Vagina (tissue), 2 donors: Measurements from ENCODE around the gene DCC. TPM values are rescaled to one million over a fixed set of nuclear protein-coding genes. Genes with fewer than 3 reads are reported as not detected.
"Not testable (repeated sequence)": the region's sequence is repeated elsewhere in the genome, so short reads cannot be mapped to it uniquely, and the experiment has no call there.

Experiments used
- DNase-seq, 2 donors: peaks; one replicate each; pipeline ENCODE4 v3.0.0-alpha.2; 2017; ENCODE audit errors: extremely low spot score in 2 of 2
- H3K27ac ChIP-seq: fragments of 200-600 bp; sonication (generic); one replicate; pipeline ENCODE4 v1.5.1; 2019
- H3K27me3 ChIP-seq: fragments of 200-600 bp; sonication (generic); one replicate; pipeline ENCODE4 v1.5.1; 2019
- H3K36me3 ChIP-seq, 2 donors: fragments of 200-600 bp; sonication (generic); one replicate each; pipeline ENCODE4 v1.5.1; 2017 to 2019
- H3K4me1 ChIP-seq: fragments of 200-600 bp; sonication (generic); one replicate; pipeline ENCODE4 v1.5.1; 2019
- H3K4me3 ChIP-seq, 2 donors: fragments of 200-600 bp; sonication (generic); 1 replicate in 1 of 2; 2 replicates in 1 of 2; pipeline ENCODE4 v1.5.1; 2016 to 2019
- H3K9me3 ChIP-seq: fragments of 200-600 bp; sonication (generic); one replicate; pipeline ENCODE4 v1.5.1; 2019
- CTCF ChIP-seq, 3 experiments: fragments of 450-650 bp in 2 of 3; fragments of 200-600 bp in 1 of 3; sonication (generic) in 1 of 3; IDR thresholded peaks; one replicate each; pipeline ENCODE4 v1.5.1; 2017 to 2019; ENCODE audit warnings: antibody characterized with exemption in 3 of 3, mild to moderate bottlenecking in 2 of 3, moderate library complexity in 2 of 3
- POLR2A ChIP-seq, 2 donors: fragments of 450-650 bp; IDR thresholded peaks; one replicate each; pipeline ENCODE4 v1.6.1; 2017; ENCODE audit warnings: antibody characterized with exemption in 2 of 2, mild to moderate bottlenecking in 2 of 2, moderate library complexity in 2 of 2
- POLR2AphosphoS5 ChIP-seq, 2 donors: sonication (generic); formaldehyde crosslinking; IDR thresholded peaks; one replicate each; pipeline ENCODE4 v1.9.0; 2017; ENCODE audit warnings: antibody characterized with exemption in 2 of 2, mild to moderate bottlenecking in 2 of 2, low read depth in 1 of 2; ENCODE audit not compliant: insufficient read depth in 1 of 2
- intact Hi-C: fragments of 100-400 bp; cut with DNase I; formaldehyde crosslinking; loops from one replicate; pipeline ENCODE4 v1.15.1; 2023
- total RNA-seq: library from RNA; depleted of rRNA; stranded (reverse); fragments of >200 nt; gene quantifications from one replicate; pipeline ENCODE4 v1.2.3, GENCODE V29; 2016

Gene DCC
- total RNA-seq, 1 donor from 2014 or later = not detected

DNA sequence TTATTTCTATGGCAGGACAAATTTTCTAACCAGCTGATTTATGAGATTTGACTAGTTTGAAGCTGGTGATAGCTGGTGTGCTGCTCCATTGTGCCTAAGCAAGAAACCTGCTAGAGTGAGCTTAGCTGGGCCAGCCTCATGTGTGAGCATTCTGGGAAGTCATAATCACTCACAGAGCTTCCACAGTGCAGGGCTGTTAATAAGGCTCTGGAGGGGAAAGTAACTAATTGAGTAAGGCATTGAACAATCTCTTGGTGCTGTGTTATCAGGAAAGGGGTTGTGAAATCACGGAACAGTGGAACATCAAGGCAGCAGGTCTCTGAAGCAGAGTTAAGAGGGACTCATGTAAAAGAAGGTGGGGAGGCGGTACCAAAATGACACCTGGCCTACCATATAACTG is 1111.9 kb downstream of the DCC start:
- no peaks in the 10 kb centered on the region for H3K36me3 ChIP-seq
- no peak for TF ChIP-seq POLR2A (IDR thresholded peaks at IDR 0.05)
- no peak for TF ChIP-seq POLR2AphosphoS5 (IDR thresholded peaks at IDR 0.05; ENCODE audit: insufficient read depth in 1 of 2, low read depth in 1 of 2)
- TF ChIP-seq CTCF (IDR thresholded peaks at IDR 0.05) = no peak
- no peaks in the 10 kb centered on the region for H3K9me3 ChIP-seq
- intact Hi-C loops = no loop called here
- no peak overlapping the region for H3K27ac ChIP-seq
- no peaks in the 10 kb centered on the region for H3K27me3 ChIP-seq
- DNase-seq = no peak
- H3K4me1 ChIP-seq = no peaks in the 10 kb centered on the region
- no peak overlapping the region for H3K4me3 ChIP-seq

DNA sequence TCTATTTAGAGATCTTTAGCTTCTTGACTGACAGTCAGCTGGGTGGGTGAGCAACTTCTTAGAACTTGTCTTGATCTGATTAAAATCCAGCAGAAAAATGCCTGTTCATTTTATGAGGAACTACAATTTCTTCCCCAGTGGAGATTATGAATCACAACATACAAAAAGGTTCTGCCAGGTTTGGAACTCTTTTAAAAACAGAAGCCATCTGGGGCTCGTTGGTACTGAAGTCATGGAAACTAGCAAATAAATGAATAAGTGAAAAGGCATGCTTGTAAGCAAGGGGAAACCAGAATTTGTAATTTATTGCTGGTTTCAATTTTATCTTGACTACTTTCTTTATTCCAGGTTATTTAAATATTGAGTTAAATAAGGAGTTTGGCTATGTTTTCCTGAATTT is 1117.1 kb downstream of the DCC start:
- no peak overlapping the region for H3K4me3 ChIP-seq
- intact Hi-C loops = no loop called here
- TF ChIP-seq POLR2AphosphoS5 (IDR thresholded peaks at IDR 0.05; ENCODE audit: insufficient read depth in 1 of 2, low read depth in 1 of 2) = no peak
- no peak for TF ChIP-seq POLR2A (IDR thresholded peaks at IDR 0.05)
- no peak for TF ChIP-seq CTCF (IDR thresholded peaks at IDR 0.05)
- no peaks in the 10 kb centered on the region for H3K9me3 ChIP-seq
- no peak overlapping the region for H3K27ac ChIP-seq
- H3K36me3 ChIP-seq = no peaks in the 10 kb centered on the region
- H3K4me1 ChIP-seq = peaks cover 5% of the 10 kb centered on the region
- no peaks in the 10 kb centered on the region for H3K27me3 ChIP-seq
- no peak for DNase-seq

GRCh38 chr18:53458268-53458667 is 1118.3 kb downstream of the DCC start:
- Histone ChIP-seq H3K9me3 (no peaks in the 10 kb centered on the region), H3K27me3 (no peaks in the 10 kb centered on the region), H3K36me3 (no peaks in the 10 kb centered on the region), H3K4me3 (no peak overlapping the region), H3K4me1 (peaks cover 5% of the 10 kb centered on the region), H3K27ac (no peak overlapping the region)
- no peak for DNase-seq
- intact Hi-C loops = no loop called here
- no peak for TF ChIP-seq CTCF (IDR thresholded peaks at IDR 0.05)
- TF ChIP-seq POLR2AphosphoS5 (IDR thresholded peaks at IDR 0.05; ENCODE audit: insufficient read depth in 1 of 2, low read depth in 1 of 2) = no peak
- no peak for TF ChIP-seq POLR2A (IDR thresholded peaks at IDR 0.05)

- H3K4me3 ChIP-seq = no peak overlapping the region
- TF ChIP-seq CTCF (IDR thresholded peaks at IDR 0.05) (no peak), POLR2A (IDR thresholded peaks at IDR 0.05) (no peak), POLR2AphosphoS5 (IDR thresholded peaks at IDR 0.05; ENCODE audit: insufficient read depth in 1 of 2, low read depth in 1 of 2) (no peak)
- intact Hi-C loops = no loop called here
- H3K4me1 ChIP-seq = peaks cover 5% of the 10 kb centered on the region
- H3K36me3 ChIP-seq = no peaks in the 10 kb centered on the region
- DNase-seq = no peak
- no peaks in the 10 kb centered on the region for H3K9me3 ChIP-seq
- H3K27me3 ChIP-seq = no peaks in the 10 kb centered on the region
- no peak overlapping the region for H3K27ac ChIP-seq
Measured at GRCh38 chr18:53458944-53459580, 1119.1 kb downstream of the DCC start.

DNA sequence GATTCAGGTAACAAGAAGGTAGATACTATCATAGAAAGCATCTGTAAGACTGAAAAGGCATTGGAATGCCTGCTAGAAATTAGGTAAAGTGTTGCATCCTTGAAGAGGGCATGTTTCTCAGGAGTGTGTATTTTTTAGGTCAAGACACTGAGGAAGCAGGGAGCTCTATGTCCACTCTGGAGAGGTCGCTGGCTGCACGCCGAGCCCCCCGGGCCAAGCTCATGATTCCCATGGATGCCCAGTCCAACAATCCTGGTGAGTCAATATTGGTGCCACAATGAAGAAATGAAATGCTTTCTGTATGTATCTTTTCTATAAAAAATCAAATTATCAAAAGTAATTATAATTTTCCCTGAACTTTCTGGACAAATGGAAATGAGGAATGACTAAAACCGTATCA is 1127.8 kb downstream of the DCC start:
- intact Hi-C loops = no loop called here
- no peak overlapping the region for H3K27ac ChIP-seq
- no peak overlapping the region for H3K4me3 ChIP-seq
- no peaks in the 10 kb centered on the region for H3K9me3 ChIP-seq
- no peaks in the 10 kb centered on the region for H3K36me3 ChIP-seq
- no peak for TF ChIP-seq CTCF (IDR thresholded peaks at IDR 0.05)
- TF ChIP-seq POLR2AphosphoS5 (IDR thresholded peaks at IDR 0.05; ENCODE audit: insufficient read depth in 1 of 2, low read depth in 1 of 2) = no peak
- TF ChIP-seq POLR2A (IDR thresholded peaks at IDR 0.05) = no peak
- no peak for DNase-seq
- no peaks in the 10 kb centered on the region for H3K27me3 ChIP-seq
- no peaks in the 10 kb centered on the region for H3K4me1 ChIP-seq

GRCh38 chr18:53468173-53468572 is 1128.2 kb downstream of the DCC start:
- H3K9me3 ChIP-seq, intact Hi-C loops, H3K27me3 ChIP-seq, DNase-seq, H3K36me3 ChIP-seq, H3K4me1 ChIP-seq, H3K27ac ChIP-seq, H3K4me3 ChIP-seq: not testable (repeated sequence)
